ENCODE measurements around the gene TMUB1. TPM values are rescaled to one million over a fixed set of nuclear protein-coding genes. Genes with fewer than 3 reads are reported as not detected.

TMUB1 gene
- total RNA-seq, 1 donor: 18.1 TPM

DNA sequence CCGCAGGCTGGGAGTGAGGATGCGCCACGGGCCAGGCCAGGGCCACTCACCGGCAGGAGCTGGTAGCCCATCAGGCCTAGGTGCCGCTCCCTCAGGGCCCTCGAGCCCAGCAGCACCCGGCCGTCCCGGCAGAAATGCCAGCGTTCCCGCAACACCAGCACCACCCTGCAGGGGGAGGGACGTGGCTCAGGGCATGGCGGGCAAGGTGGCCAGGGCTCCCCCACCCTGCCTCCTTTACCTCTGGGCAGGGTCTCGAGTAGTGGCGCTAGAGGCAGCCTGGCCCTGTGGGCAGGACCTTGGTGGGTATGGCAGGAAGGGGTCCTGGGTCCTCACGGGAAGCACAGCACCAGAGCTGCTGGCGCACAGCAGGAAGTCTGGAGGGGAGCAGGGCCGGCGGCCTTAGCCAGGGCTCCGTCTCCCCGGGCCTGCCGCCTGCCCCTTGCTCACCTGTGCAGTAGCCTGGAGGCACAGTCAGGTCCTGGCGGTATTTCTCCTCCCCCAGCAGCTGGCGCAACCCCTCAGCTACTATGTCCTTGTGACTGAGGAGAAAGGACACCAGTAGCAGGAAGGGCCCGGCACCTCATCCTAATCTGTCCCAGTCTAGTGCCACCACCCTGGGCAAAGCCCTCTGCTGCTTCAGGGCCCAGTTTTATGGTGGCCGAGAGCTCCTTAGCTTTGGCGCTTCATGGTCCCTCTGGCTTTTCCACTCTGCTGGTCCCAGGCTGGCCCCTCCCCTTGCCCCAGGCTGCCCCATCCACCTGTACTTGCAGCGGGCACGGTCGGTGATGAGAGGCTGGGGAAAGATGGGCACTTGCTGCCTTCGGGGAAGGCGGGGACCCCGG is 6.2 kb downstream of the TMUB1 start:
- Histone ChIP-seq H3K27ac (ENCODE audit: low read depth, low read length) (no peak overlapping the region), H2AFZ (ENCODE audit: low read length) (no peak overlapping the region), H3K4me2 (ENCODE audit: insufficient read depth, low read length) (no peak overlapping the region), H3K27me3 (ENCODE audit: insufficient read depth, low read length) (no peaks in the 10 kb centered on the region), H3K4me3 (ENCODE audit: insufficient read depth, low read length) (no peak overlapping the region), H4K20me1 (ENCODE audit: insufficient read depth, low read length) (peaks cover 21% of the 10 kb centered on the region), H3K36me3 (ENCODE audit: insufficient read depth, low read length) (peaks cover 32% of the 10 kb centered on the region), H3K79me2 (ENCODE audit: insufficient read depth, low read length) (peaks cover 31% of the 10 kb centered on the region), H3K9me3 (ENCODE audit: low read depth, low read length) (no peaks in the 10 kb centered on the region), H3K4me1 (ENCODE audit: insufficient read depth, low read length) (peaks cover 20% of the 10 kb centered on the region)
- TF ChIP-seq, protein P1, sequence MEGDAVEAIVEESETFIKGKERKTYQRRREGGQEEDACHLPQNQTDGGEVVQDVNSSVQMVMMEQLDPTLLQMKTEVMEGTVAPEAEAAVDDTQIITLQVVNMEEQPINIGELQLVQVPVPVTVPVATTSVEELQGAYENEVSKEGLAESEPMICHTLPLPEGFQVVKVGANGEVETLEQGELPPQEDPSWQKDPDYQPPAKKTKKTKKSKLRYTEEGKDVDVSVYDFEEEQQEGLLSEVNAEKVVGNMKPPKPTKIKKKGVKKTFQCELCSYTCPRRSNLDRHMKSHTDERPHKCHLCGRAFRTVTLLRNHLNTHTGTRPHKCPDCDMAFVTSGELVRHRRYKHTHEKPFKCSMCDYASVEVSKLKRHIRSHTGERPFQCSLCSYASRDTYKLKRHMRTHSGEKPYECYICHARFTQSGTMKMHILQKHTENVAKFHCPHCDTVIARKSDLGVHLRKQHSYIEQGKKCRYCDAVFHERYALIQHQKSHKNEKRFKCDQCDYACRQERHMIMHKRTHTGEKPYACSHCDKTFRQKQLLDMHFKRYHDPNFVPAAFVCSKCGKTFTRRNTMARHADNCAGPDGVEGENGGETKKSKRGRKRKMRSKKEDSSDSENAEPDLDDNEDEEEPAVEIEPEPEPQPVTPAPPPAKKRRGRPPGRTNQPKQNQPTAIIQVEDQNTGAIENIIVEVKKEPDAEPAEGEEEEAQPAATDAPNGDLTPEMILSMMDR (IDR thresholded peaks at IDR 0.05; ENCODE audit: extremely low read depth, low read depth, low read length): peak; percentile 43
- peak; percentile 90 for DNase-seq (ENCODE audit: insufficient read length, low spot score, missing footprints)

GRCh38 chr7:151075978-151076426 is 7.3 kb downstream of the TMUB1 start:
- H3K79me2 ChIP-seq (ENCODE audit: insufficient read depth, low read length): peaks cover 28% of the 10 kb centered on the region
- no peak overlapping the region for H3K4me2 ChIP-seq (ENCODE audit: insufficient read depth, low read length)
- TF ChIP-seq, protein P1 (IDR thresholded peaks at IDR 0.05; ENCODE audit: extremely low read depth, low read depth, low read length): no peak
- no peaks in the 10 kb centered on the region for H3K9me3 ChIP-seq (ENCODE audit: low read depth, low read length)
- H3K4me1 ChIP-seq (ENCODE audit: insufficient read depth, low read length): peaks cover 10% of the 10 kb centered on the region
- no peak overlapping the region for H3K27ac ChIP-seq (ENCODE audit: low read depth, low read length)
- H3K36me3 ChIP-seq (ENCODE audit: insufficient read depth, low read length): peaks cover 41% of the 10 kb centered on the region
- no peak overlapping the region for H2AFZ ChIP-seq (ENCODE audit: low read length)
- no peaks in the 10 kb centered on the region for H3K27me3 ChIP-seq (ENCODE audit: insufficient read depth, low read length)
- H3K4me3 ChIP-seq (ENCODE audit: insufficient read depth, low read length): no peak overlapping the region
- DNase-seq (ENCODE audit: insufficient read length, low spot score, missing footprints): no peak
- H4K20me1 ChIP-seq (ENCODE audit: insufficient read depth, low read length): peaks cover 21% of the 10 kb centered on the region

DNA sequence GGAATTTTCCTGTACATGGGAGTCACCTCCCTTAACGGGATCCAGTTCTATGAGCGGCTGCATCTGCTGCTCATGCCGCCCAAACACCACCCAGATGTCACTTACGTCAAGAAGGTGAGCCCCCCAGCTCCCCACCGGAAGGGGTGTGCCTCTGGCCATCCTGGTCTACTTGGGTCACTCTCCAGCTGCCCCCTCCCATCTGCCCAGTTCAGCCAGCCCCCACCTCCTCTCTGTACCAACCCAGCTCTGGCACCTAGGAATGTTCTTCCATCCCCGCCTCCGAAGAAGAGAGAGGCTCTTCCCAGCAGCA is 7.7 kb downstream of the TMUB1 start:
- TF ChIP-seq, protein P1 (IDR thresholded peaks at IDR 0.05; ENCODE audit: extremely low read depth, low read depth, low read length): no peak
- Histone ChIP-seq H3K36me3 (ENCODE audit: insufficient read depth, low read length) (peaks cover 41% of the 10 kb centered on the region), H3K27me3 (ENCODE audit: insufficient read depth, low read length) (no peaks in the 10 kb centered on the region), H2AFZ (ENCODE audit: low read length) (no peak overlapping the region), H3K27ac (ENCODE audit: low read depth, low read length) (no peak overlapping the region), H3K4me2 (ENCODE audit: insufficient read depth, low read length) (no peak overlapping the region), H4K20me1 (ENCODE audit: insufficient read depth, low read length) (peaks cover 21% of the 10 kb centered on the region), H3K4me3 (ENCODE audit: insufficient read depth, low read length) (no peak overlapping the region), H3K9me3 (ENCODE audit: low read depth, low read length) (no peaks in the 10 kb centered on the region), H3K4me1 (ENCODE audit: insufficient read depth, low read length) (peaks cover 8% of the 10 kb centered on the region), H3K79me2 (ENCODE audit: insufficient read depth, low read length) (peaks cover 28% of the 10 kb centered on the region)
- peak; percentile 81 for DNase-seq (ENCODE audit: insufficient read length, low spot score, missing footprints)

DNA sequence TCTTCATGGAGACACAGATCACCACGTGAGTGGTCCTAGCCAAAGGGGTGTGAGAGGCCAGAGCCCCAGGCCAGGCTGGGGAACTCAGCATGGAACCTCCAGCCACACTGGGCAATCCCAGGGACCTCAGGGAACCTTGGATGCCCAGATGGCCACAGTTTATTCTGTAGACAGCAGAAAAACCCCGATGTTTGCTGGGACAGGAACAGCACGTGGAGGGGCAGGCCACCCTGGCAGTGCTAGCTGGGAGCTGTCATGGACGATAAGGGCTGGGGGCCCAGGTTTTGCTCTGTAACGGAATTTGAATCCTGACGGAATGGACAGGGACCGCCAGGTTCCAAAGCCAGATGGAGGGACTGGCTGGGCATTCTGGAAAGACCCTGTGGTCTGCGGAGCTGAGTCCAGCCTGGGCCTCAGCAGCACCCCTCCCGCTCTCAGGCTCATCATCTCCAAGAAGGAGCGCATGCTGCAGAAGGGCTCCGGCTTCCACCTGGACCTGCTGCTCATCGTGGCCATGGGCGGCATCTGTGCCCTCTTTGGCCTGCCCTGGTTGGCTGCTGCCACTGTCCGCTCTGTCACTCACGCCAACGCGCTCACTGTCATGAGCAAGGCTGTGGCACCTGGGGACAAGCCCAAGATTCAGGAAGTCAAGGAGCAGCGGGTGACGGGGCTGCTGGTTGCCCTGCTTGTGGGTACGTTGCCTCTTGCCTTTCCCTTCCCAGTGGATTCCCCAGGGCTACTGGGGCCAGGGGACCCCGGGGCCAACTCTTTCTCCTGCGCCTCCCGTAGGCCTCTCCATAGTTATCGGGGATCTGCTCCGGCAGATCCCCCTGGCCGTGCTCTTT is 8.3 kb downstream of the TMUB1 start:
- no peak overlapping the region for H3K4me2 ChIP-seq (ENCODE audit: insufficient read depth, low read length)
- TF ChIP-seq, protein P1 (IDR thresholded peaks at IDR 0.05; ENCODE audit: extremely low read depth, low read depth, low read length): no peak
- H3K79me2 ChIP-seq (ENCODE audit: insufficient read depth, low read length): peaks cover 24% of the 10 kb centered on the region
- H3K27ac ChIP-seq (ENCODE audit: low read depth, low read length): no peak overlapping the region
- no peaks in the 10 kb centered on the region for H3K9me3 ChIP-seq (ENCODE audit: low read depth, low read length)
- no peaks in the 10 kb centered on the region for H3K27me3 ChIP-seq (ENCODE audit: insufficient read depth, low read length)
- peaks cover 20% of the 10 kb centered on the region for H4K20me1 ChIP-seq (ENCODE audit: insufficient read depth, low read length)
- no peak overlapping the region for H2AFZ ChIP-seq (ENCODE audit: low read length)
- peaks cover 8% of the 10 kb centered on the region for H3K4me1 ChIP-seq (ENCODE audit: insufficient read depth, low read length)
- H3K4me3 ChIP-seq (ENCODE audit: insufficient read depth, low read length): no peak overlapping the region
- DNase-seq (ENCODE audit: insufficient read length, low spot score, missing footprints): peak; percentile 83
- peaks cover 44% of the 10 kb centered on the region for H3K36me3 ChIP-seq (ENCODE audit: insufficient read depth, low read length)
